ENCODE results near the gene DLL3.

Gene DLL3

GRCh38 chr19:39539518-39540332 is 41.0 kb downstream of the DLL3 start, which contains the start of gene EID2:
EID2 (minus strand) TSS chr19:39540161; CDS start chr19:39540079, 82 bp downstream.
- peak within 1 kb of the TSS; percentile 78 for H3K4me3 ChIP-seq (replicated peaks; ENCODE audit: low read depth, low read length)
- no peaks in the 10 kb centered on the region for H3K27me3 ChIP-seq (replicated peaks; ENCODE audit: control insufficient read depth, insufficient read depth, low read length)
- DNase-seq (ENCODE audit: extremely low read depth, insufficient read length) = peak; percentile 90
- no peaks in the 10 kb centered on the region for H3K36me3 ChIP-seq (ENCODE audit: control insufficient read depth, insufficient read depth, low read length)
- TF ChIP-seq, protein P1, sequence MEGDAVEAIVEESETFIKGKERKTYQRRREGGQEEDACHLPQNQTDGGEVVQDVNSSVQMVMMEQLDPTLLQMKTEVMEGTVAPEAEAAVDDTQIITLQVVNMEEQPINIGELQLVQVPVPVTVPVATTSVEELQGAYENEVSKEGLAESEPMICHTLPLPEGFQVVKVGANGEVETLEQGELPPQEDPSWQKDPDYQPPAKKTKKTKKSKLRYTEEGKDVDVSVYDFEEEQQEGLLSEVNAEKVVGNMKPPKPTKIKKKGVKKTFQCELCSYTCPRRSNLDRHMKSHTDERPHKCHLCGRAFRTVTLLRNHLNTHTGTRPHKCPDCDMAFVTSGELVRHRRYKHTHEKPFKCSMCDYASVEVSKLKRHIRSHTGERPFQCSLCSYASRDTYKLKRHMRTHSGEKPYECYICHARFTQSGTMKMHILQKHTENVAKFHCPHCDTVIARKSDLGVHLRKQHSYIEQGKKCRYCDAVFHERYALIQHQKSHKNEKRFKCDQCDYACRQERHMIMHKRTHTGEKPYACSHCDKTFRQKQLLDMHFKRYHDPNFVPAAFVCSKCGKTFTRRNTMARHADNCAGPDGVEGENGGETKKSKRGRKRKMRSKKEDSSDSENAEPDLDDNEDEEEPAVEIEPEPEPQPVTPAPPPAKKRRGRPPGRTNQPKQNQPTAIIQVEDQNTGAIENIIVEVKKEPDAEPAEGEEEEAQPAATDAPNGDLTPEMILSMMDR (IDR thresholded peaks at IDR 0.05; ENCODE audit: insufficient read depth, low read length, poor library complexity, severe bottlenecking) = peak; percentile 84

GRCh38 chr19:39540333-39540673 is 41.6 kb downstream of the DLL3 start:
- H3K27me3 ChIP-seq (replicated peaks; ENCODE audit: control insufficient read depth, insufficient read depth, low read length) = no peaks in the 10 kb centered on the region
- H3K4me3 ChIP-seq (replicated peaks; ENCODE audit: low read depth, low read length) = peak overlapping the region; percentile 78
- no peak for DNase-seq (ENCODE audit: extremely low read depth, insufficient read length)
- no peaks in the 10 kb centered on the region for H3K36me3 ChIP-seq (ENCODE audit: control insufficient read depth, insufficient read depth, low read length)
- TF ChIP-seq, protein P1 (IDR thresholded peaks at IDR 0.05; ENCODE audit: insufficient read depth, low read length, poor library complexity, severe bottlenecking) = no peak

- no peaks in the 10 kb centered on the region for H3K36me3 ChIP-seq (ENCODE audit: control insufficient read depth, insufficient read depth, low read length)
- TF ChIP-seq, protein P1 (IDR thresholded peaks at IDR 0.05; ENCODE audit: insufficient read depth, low read length, poor library complexity, severe bottlenecking) = no peak
- no peak overlapping the region for H3K4me3 ChIP-seq (replicated peaks; ENCODE audit: low read depth, low read length)
- DNase-seq (ENCODE audit: extremely low read depth, insufficient read length) = no peak
- no peaks in the 10 kb centered on the region for H3K27me3 ChIP-seq (replicated peaks; ENCODE audit: control insufficient read depth, insufficient read depth, low read length)
Measured at GRCh38 chr19:39542206-39542605, 43.5 kb downstream of the DLL3 start.

DNA sequence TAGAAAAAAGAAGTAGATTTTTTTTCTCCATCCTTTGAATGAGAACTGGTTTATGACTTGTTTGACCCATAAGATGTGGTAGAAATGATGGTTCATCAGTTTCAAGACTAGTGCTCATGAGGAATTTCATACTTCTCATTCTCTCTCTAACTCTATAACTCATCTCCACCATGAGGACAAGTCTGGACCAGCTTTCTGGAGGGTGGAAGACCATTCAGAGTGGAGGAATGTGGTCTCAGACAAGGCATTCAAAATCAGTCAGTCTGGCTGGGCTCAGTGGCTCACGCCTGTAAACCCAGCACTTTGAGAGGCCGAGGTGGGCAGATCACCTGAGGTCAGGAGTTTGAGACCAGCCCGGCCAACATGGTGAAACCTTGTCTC is 44.7 kb downstream of the DLL3 start:
- TF ChIP-seq, protein P1 (IDR thresholded peaks at IDR 0.05; ENCODE audit: insufficient read depth, low read length, poor library complexity, severe bottlenecking) = no peak
- Histone ChIP-seq H3K4me3 (replicated peaks; ENCODE audit: low read depth, low read length) (no peak overlapping the region), H3K36me3 (ENCODE audit: control insufficient read depth, insufficient read depth, low read length) (no peaks in the 10 kb centered on the region), H3K27me3 (replicated peaks; ENCODE audit: control insufficient read depth, insufficient read depth, low read length) (no peaks in the 10 kb centered on the region)
- no peak for DNase-seq (ENCODE audit: extremely low read depth, insufficient read length)

DNA sequence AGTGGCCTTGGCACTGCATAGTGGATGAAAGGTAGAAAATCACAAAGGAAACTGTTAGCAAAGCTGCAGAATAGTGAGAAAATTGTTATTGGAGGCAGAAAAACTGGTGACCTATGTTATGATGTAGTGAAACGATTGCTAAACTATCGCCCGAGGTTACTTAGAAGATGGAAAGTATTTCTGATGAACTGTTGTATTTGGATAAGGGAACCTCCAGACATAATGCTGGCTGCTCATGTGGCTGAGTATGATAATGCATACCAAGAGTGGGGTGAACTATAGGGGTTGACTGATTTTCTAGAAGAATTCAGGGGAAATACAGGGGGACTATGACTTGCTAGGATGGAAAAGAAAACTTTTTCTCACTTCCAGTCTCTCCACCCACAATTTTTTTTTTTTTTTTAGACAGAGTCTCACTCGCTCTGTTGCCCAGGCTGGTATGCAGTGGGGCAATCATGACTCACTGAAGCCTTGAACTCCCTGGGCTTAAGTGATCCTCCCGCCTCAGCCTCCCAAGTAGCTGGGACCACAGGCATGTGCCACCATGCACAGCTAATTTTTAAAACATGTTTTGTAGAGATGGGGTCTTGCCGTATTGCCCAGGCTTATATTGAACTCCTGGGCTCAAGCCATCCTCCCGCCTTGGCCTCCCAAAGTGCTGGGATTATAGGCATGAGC is 45.6 kb downstream of the DLL3 start:
- no peak for DNase-seq (ENCODE audit: extremely low read depth, insufficient read length)
- no peak overlapping the region for H3K4me3 ChIP-seq (replicated peaks; ENCODE audit: low read depth, low read length)
- TF ChIP-seq, protein P1 (IDR thresholded peaks at IDR 0.05; ENCODE audit: insufficient read depth, low read length, poor library complexity, severe bottlenecking) = no peak
- no peaks in the 10 kb centered on the region for H3K36me3 ChIP-seq (ENCODE audit: control insufficient read depth, insufficient read depth, low read length)
- H3K27me3 ChIP-seq (replicated peaks; ENCODE audit: control insufficient read depth, insufficient read depth, low read length) = no peaks in the 10 kb centered on the region
